B cell (primary cell): Measurements from ENCODE around the gene TEX101. TPM values are rescaled to one million over a fixed set of nuclear protein-coding genes. Genes with fewer than 3 reads are reported as not detected.
A peak's percentile ranks its signal among the peaks of the same experiment; 100 is the strongest.

Source experiments
- ATAC-seq: fragments of 200-7000 bp; cut with Tn5 transposase; one replicate; pipeline ENCODE4 v1.10.0; 2021; ENCODE audit warnings: low read depth, mild to moderate bottlenecking, moderate number of reproducible peaks, moderate library complexity
- CTCF ChIA-PET: fragments of 350-600 bp; sonication (Branson Sonifier 250); formaldehyde crosslinking; loops from one replicate; lab custom pipeline; 2021; ENCODE audit warnings: antibody characterized with exemption, inconsistent platforms; lab: Charles Lee
- POLR2A ChIA-PET: fragments of 350-600 bp; sonication (Branson Sonifier 250); formaldehyde crosslinking; loops from one replicate; lab custom pipeline; 2021; ENCODE audit warnings: antibody characterized with exemption; lab: Charles Lee
- DNase-seq: peaks from one replicate; pipeline ENCODE4 v3.0.0; 2013
- H2AFZ ChIP-seq: 2 replicates; pipeline ENCODE4 v1.6.1; 2012; ENCODE audit warnings: mild to moderate bottlenecking, low read depth, low read length; ENCODE audit not compliant: insufficient read depth, poor library complexity, severe bottlenecking
- H3K27ac ChIP-seq, 2 donors: 1 replicate in 1 of 2; 2 replicates in 1 of 2; pipeline ENCODE4 v1.5.1; 2012 to 2013; ENCODE audit warnings: low read length in 2 of 2, mild to moderate bottlenecking in 2 of 2, moderate library complexity in 1 of 2
- H3K27me3 ChIP-seq, 4 experiments: fragments of 200-600 bp in 1 of 4; sonication (generic) in 1 of 4; replicated peaks in 1 of 4; 1 replicate in 2 of 4; 2 replicates in 2 of 4; pipeline versions ENCODE4 v1.6.1 to v1.7.0; 2013 to 2016; ENCODE audit warnings: low read length in 3 of 4, mild to moderate bottlenecking in 2 of 4, mixed read lengths in 1 of 4, moderate library complexity in 1 of 4; ENCODE audit not compliant: insufficient read depth in 4 of 4, control insufficient read depth in 3 of 4; ENCODE audit errors: control extremely low read depth in 1 of 4
- H3K36me3 ChIP-seq, 2 experiments: replicated peaks in 1 of 2; 1 replicate in 1 of 2; 2 replicates in 1 of 2; pipeline versions ENCODE4 v1.6.1 to v1.7.1; 2013; ENCODE audit warnings: low read length in 1 of 2; ENCODE audit not compliant: insufficient read depth in 2 of 2, control insufficient read depth in 1 of 2; ENCODE audit errors: control extremely low read depth in 1 of 2, extremely low read depth in 1 of 2
- H3K4me1 ChIP-seq, 2 donors: fragments of 200-600 bp in 1 of 2; sonication (generic) in 1 of 2; 1 replicate in 1 of 2; 2 replicates in 1 of 2; pipeline versions ENCODE4 v1.5.1 to v1.6.1; 2013 to 2017; ENCODE audit warnings: low read length in 2 of 2; ENCODE audit not compliant: control insufficient read depth in 2 of 2, insufficient read depth in 2 of 2
- H3K4me2 ChIP-seq: replicated peaks from 2 replicates; pipeline ENCODE3; 2012; ENCODE audit warnings: mild to moderate bottlenecking, low read depth, low read length; ENCODE audit not compliant: poor library complexity, severe bottlenecking
- H3K4me3 ChIP-seq, 5 experiments: fragments of 200-600 bp in 1 of 5; sonication (generic) in 1 of 5; 1 replicate in 3 of 5; 2 replicates in 2 of 5; pipeline versions ENCODE4 v1.5.1 to v1.7.0; 2011 to 2016; ENCODE audit warnings: low read length in 4 of 5, mild to moderate bottlenecking in 4 of 5, low read depth in 2 of 5, control low read depth in 1 of 5, moderate library complexity in 1 of 5; ENCODE audit not compliant: insufficient read depth in 1 of 5; ENCODE audit errors: control extremely low read depth in 1 of 5, extremely low read depth in 1 of 5
- H3K79me2 ChIP-seq: fragments of 200-600 bp; sonication (generic); one replicate; pipeline ENCODE4 v1.6.0; 2016; ENCODE audit warnings: low read length; ENCODE audit not compliant: control insufficient read depth, insufficient read depth
- H3K9ac ChIP-seq: fragments of 200-600 bp; sonication (generic); 2 replicates; pipeline ENCODE4 v1.6.1; 2017; ENCODE audit warnings: mild to moderate bottlenecking, low read length, moderate library complexity
- H3K9me3 ChIP-seq, 3 donors: one replicate each; pipeline versions ENCODE4 v1.6.1 to v1.7.1; 2013; ENCODE audit warnings: low read length in 2 of 3; ENCODE audit not compliant: control insufficient read depth in 2 of 3, insufficient read depth in 1 of 3; ENCODE audit errors: control extremely low read depth in 1 of 3
- H4K20me1 ChIP-seq: 2 replicates; pipeline ENCODE4 v1.6.0; 2012; ENCODE audit warnings: mild to moderate bottlenecking, low read length; ENCODE audit not compliant: insufficient read depth, control insufficient read depth, poor library complexity, severe bottlenecking
- H3K27ac Mint-ChIP-seq: one replicate; pipeline ENCODE4 v1.8.0; 2021; ENCODE audit warnings: mixed read lengths
- H3K27me3 Mint-ChIP-seq: one replicate; pipeline ENCODE4 v1.8.0; 2021; ENCODE audit warnings: mixed read lengths
- H3K4me1 Mint-ChIP-seq: one replicate; pipeline ENCODE4 v1.8.0; 2021; ENCODE audit warnings: mixed read lengths
- H3K4me3 Mint-ChIP-seq: one replicate; pipeline ENCODE4 v1.8.0; 2021; ENCODE audit warnings: mixed read lengths
- H3K9me3 Mint-ChIP-seq: one replicate; pipeline ENCODE4 v1.8.0; 2022; ENCODE audit warnings: mixed read lengths; ENCODE audit not compliant: insufficient read depth
- CTCF ChIP-seq: fragments of 200-600 bp; IDR thresholded peaks from one replicate; pipeline ENCODE4 v1.8.0; 2022; ENCODE audit warnings: antibody characterized with exemption, mild to moderate bottlenecking
- EZH2 ChIP-seq: IDR thresholded peaks from 2 replicates; pipeline ENCODE4 v1.6.1; 2012; ENCODE audit warnings: borderline replicate concordance, low read depth, mild to moderate bottlenecking, moderate library complexity, low read length; ENCODE audit not compliant: insufficient read depth, poor library complexity, severe bottlenecking
- WGBS: methylation state at CpG from one replicate; pipeline ENCODE4 v1.1.5; 2013; ENCODE audit warnings: missing lambda C conversion rate; ENCODE audit not compliant: insufficient coverage; 5-methylcytosine and 5-hydroxymethylcytosine counted together
- intact Hi-C: fragments of 100-400 bp; cut with micrococcal nuclease; formaldehyde crosslinking; loops from one replicate; pipeline ENCODE4 v1.10.0; 2022
- polyA plus RNA-seq: library from polyadenylated mRNA; depleted of rRNA; stranded (reverse); fragments of >200 nt; gene quantifications from 2 replicates; pipeline ENCODE4 v1.2.3, GENCODE V29; 2012
- total RNA-seq, 2 donors: library from RNA; stranded (reverse); fragments of 120-200 nt in 1 of 2; gene quantifications; 1 replicate in 1 of 2; 2 replicates in 1 of 2; pipeline versions ENCODE4 v1.2.3 to v1.2.4, GENCODE V29; 2013 to 2022

The TEX101 gene
- total and polyA plus RNA-seq, 2 donors (not counting 1 experiment from before 2014, with no cell fraction given) = not detected

- peaks cover 5% of the 10 kb centered on the region for H3K27me3 Mint-ChIP-seq
- peak overlapping the region; percentile 56 for H3K9ac ChIP-seq
- peaks cover 15% of the 10 kb centered on the region for H3K4me1 Mint-ChIP-seq
- H3K4me3 ChIP-seq = peak overlapping the region in 4 of 5 experiments; percentile 52 to 96 (median 80)
- peak overlapping the region; percentile 85 for H3K27ac Mint-ChIP-seq
- no peak for DNase-seq
- WGBS = 17% methylated on average over 32 of the region's 33 CpGs
- POLR2A ChIA-PET = interaction anchor here (0.9 to 2.1 kb wide), 3 partner anchors 39 to 70 kb away, joined by 3 to 13 read pairs (median 9); partner anchors contain the start of genes PHLDB3 and ZNF575
- no peak for TF ChIP-seq EZH2
- TF ChIP-seq CTCF = no peak
- H3K36me3 ChIP-seq = no peaks in the 10 kb centered on the region
- H4K20me1 ChIP-seq = no peaks in the 10 kb centered on the region
- H3K27ac ChIP-seq = no peak overlapping the region
- no peaks in the 10 kb centered on the region for H3K79me2 ChIP-seq
- H3K27me3 ChIP-seq = peaks cover 0 to 12% (median 5%) of the 10 kb centered on the region in 4 experiments
- ATAC-seq = no peak
- peak overlapping the region; percentile 97 for H3K4me3 Mint-ChIP-seq
- peaks cover 0 to 22% (median 0%) of the 10 kb centered on the region in 3 donors for H3K9me3 ChIP-seq
- CTCF ChIA-PET = interaction anchor here (1.0 to 3.6 kb wide), 11 partner anchors 10 to 132 kb away, joined by 4 to 21 read pairs (median 8); no protein-coding TSS in a partner anchor
- H3K4me2 ChIP-seq = peak overlapping the region; percentile 96
- H2AFZ ChIP-seq = peak overlapping the region; percentile 84
- intact Hi-C loops = loop anchor here (1.0 to 5.0 kb wide), 5 partner anchors 12 to 205 kb away; partner anchors contain the start of gene PHLDB3
- no peaks in the 10 kb centered on the region for H3K9me3 Mint-ChIP-seq
- peaks cover 8 to 14% of the 10 kb centered on the region in 2 donors for H3K4me1 ChIP-seq
Observed at GRCh38 chr19:43462785-43463380, 48.2 kb downstream of the TEX101 start.
